ENCODE results near the gene DBNDD2.

DNA sequence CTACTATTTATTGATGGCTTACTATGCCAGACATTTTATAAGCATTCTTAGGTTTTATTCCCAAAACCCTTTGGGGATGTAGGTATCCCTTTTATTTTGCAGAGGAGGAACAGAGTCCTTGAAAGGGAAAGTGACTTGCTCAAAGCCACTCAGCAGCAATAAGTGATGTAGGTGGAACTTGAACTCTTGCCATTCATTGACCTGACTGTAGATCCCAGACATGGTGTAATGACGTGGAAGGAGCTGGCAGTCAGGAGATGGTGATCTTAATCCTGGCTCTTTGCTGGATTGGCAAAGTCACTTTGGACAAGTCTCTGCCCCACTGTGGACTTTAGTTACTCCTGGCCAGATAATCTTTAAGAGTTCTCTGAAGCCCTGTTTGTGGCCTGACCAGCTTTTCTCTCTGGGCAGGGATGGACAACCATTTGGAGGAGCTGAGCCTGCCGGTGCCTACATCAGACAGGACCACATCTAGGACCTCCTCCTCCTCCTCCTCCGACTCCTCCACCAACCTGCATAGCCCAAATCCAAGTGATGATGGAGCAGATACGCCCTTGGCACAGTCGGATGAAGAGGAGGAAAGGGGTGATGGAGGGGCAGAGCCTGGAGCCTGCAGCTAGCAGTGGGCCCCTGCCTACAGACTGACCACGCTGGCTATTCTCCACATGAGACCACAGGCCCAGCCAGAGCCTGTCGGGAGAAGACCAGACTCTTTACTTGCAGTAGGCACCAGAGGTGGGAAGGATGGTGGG lies 1.6 kb downstream of the DBNDD2 start:
- TF ChIP-seq, protein P1, sequence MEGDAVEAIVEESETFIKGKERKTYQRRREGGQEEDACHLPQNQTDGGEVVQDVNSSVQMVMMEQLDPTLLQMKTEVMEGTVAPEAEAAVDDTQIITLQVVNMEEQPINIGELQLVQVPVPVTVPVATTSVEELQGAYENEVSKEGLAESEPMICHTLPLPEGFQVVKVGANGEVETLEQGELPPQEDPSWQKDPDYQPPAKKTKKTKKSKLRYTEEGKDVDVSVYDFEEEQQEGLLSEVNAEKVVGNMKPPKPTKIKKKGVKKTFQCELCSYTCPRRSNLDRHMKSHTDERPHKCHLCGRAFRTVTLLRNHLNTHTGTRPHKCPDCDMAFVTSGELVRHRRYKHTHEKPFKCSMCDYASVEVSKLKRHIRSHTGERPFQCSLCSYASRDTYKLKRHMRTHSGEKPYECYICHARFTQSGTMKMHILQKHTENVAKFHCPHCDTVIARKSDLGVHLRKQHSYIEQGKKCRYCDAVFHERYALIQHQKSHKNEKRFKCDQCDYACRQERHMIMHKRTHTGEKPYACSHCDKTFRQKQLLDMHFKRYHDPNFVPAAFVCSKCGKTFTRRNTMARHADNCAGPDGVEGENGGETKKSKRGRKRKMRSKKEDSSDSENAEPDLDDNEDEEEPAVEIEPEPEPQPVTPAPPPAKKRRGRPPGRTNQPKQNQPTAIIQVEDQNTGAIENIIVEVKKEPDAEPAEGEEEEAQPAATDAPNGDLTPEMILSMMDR (IDR thresholded peaks at IDR 0.05; ENCODE audit: low read depth, low read length, poor library complexity, severe bottlenecking) = no peak
- no peak for TF ChIP-seq EZH2phosphoT487 (IDR thresholded peaks at IDR 0.05; ENCODE audit: borderline replicate concordance, low read length)

Measured in DOHH2 (cell line).